Heart right ventricle (tissue), 16 donors: ENCODE results near the gene PLEKHG3. TPM values are rescaled to one million over a fixed set of nuclear protein-coding genes. Genes with fewer than 3 reads are reported as not detected.
A peak's percentile ranks its signal among the peaks of the same experiment; 100 is the strongest.

Experiments
- ATAC-seq, 8 donors: fragments of 200-7000 bp; cut with Tn5 transposase; one replicate each; pipeline ENCODE4 v1.9.1; 2020; ENCODE audit warnings: mild to moderate bottlenecking in 8 of 8, moderate library complexity in 8 of 8, moderate number of reproducible peaks in 1 of 8
- DNase-seq, 2 donors: peaks; one replicate each; pipeline ENCODE4 v3.0.0-alpha.2; 2020
- H3K27ac ChIP-seq, 10 donors: fragments of 200-600 bp; sonication (generic) in 2 of 10; one replicate each; pipeline versions ENCODE4 v1.5.0 to v1.8.0; 2020 to 2022; ENCODE audit warnings: mild to moderate bottlenecking in 3 of 10
- H3K27me3 ChIP-seq, 7 donors: fragments of 200-600 bp; one replicate each; pipeline ENCODE4 v1.8.0; 2021 to 2022; ENCODE audit warnings: mild to moderate bottlenecking in 2 of 7
- H3K36me3 ChIP-seq, 9 donors: fragments of 200-600 bp; sonication (generic) in 1 of 9; one replicate each; pipeline versions ENCODE4 v1.5.0 to v1.8.0; 2020 to 2022; ENCODE audit warnings: mild to moderate bottlenecking in 2 of 9
- H3K4me1 ChIP-seq, 9 donors: fragments of 200-600 bp; sonication (generic) in 1 of 9; one replicate each; pipeline versions ENCODE4 v1.5.0 to v1.8.0; 2020 to 2022; ENCODE audit warnings: mild to moderate bottlenecking in 4 of 9
- H3K4me3 ChIP-seq, 10 donors: fragments of 200-600 bp; sonication (generic) in 2 of 10; one replicate each; pipeline versions ENCODE4 v1.5.0 to v1.8.0; 2020 to 2022; ENCODE audit warnings: mild to moderate bottlenecking in 7 of 10, moderate library complexity in 2 of 10
- H3K9me3 ChIP-seq, 11 donors: fragments of 200-600 bp in 10 of 11; sonication (generic) in 2 of 11; one replicate each; pipeline versions ENCODE4 v1.5.0 to v1.8.0; 2013 to 2022; ENCODE audit warnings: mild to moderate bottlenecking in 2 of 11, control low read depth in 1 of 11, moderate library complexity in 1 of 11
- WGBS, 2 donors: extraction: QIAGEN DNeasy Blood & Tissue Kit; methylation state at CpG; one replicate each; pipeline ENCODE4 v1.1.7; 2013; ENCODE audit warnings: inconsistent platforms in 1 of 2; 5-methylcytosine and 5-hydroxymethylcytosine counted together
- intact Hi-C, 10 donors: fragments of 100-400 bp; cut with DNase I; formaldehyde crosslinking; loops; one replicate each; pipeline versions ENCODE4 v1.11.1 to v1.14.2; 2022
- polyA plus RNA-seq, 2 donors: library from polyadenylated mRNA; stranded (reverse); fragments of 200-250 nt; gene quantifications; one replicate each; pipeline ENCODE4 v1.2.3, GENCODE V29; 2013
- total RNA-seq, 10 donors: library from RNA; stranded (reverse); fragmentation: NEBNext Ultra II Directional in 3 of 10; extraction: Animal tissue kit (Norgen Biotek cat#: 25700) in 3 of 10; gene quantifications; one replicate each; pipeline versions ENCODE4 v1.2.1 to v1.2.4, GENCODE V29; 2021 to 2023
- TF ChIP-seq, protein P1 (sequence below), 9 donors: fragments of 200-600 bp; sonication (generic) in 2 of 9; IDR thresholded peaks; one replicate each; pipeline versions ENCODE4 v1.5.0 to v1.8.0; 2021 to 2022; ENCODE audit warnings: antibody characterized with exemption in 9 of 9, mild to moderate bottlenecking in 5 of 9, moderate library complexity in 1 of 9
- donor health status: Arrhythmogenic right ventricular cardiomyopathy.
- donor health status: ischemic (EF 13 %, LVEDD 7.1; RV severe dilation, severe dysfunction).
- donor health status: healthy with polysubstance abuse.
- donor health status: DM: no; HTN: yes; CAD: no.
- donor health status: DM: no; HTN: no; CAD: no.
- donor health status: ischemic (EF 25% LVEDD 6.9; RV normal size, moderate dysfunction).
- donor health status: ischemic (EF 25% LVEDD 5.7; RV mildly dilated, moderate dysfunction).
- donor health status: healthy.
- donor health status: DM: yes; HTN: yes; CAD: no.
- donor health status: Ischemic cardiomyopathy.
- donor health status: ischemic (EF 35%, LVEDD 5.7; RV mildly dilated, moderate dysfunction).
- donor health status: nonischemic (EF 11% LVEDD 7.7; RV severe dilation, severe dysfunction).
- donor health status: DM: yes; HTN: yes; CAD: no.
- donor health status: PGD.
- donor health status: ischemic (EF 29% LVEDD 5.4; RV normal size, mild dysfunction).
- donor health status: nonischemic (EF 23%, LVEDD 6.1; RV moderate dilation, normal function).

The PLEKHG3 gene
- total and polyA plus RNA-seq, 12 donors: 5.0 to 25.5 (median 15.4) TPM

DNA sequence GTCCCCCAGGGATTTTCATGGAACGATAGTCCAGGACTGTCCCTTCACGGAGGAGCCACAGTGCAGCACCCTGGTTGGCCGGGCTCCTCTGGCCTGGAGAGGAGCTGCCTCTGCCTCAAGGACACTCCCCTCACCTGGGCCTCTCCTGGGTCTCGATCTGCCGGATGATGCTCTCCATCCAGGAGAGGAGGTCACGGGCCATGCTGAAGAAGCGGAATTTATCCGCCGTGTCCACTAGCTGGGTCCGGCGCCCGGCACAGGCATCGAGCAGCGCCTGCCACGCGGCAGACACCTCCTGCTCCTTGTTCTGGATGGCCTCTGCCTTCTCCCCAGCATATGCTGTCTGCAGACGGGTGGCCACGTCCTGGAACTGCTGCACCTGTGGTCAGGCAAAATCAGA lies 66.5 kb downstream of the PLEKHG3 start:
- H3K36me3 ChIP-seq: peaks cover 0 to 69% (median 0%) of the 10 kb centered on the region in 9 donors
- H3K9me3 ChIP-seq: no peaks in the 10 kb centered on the region
- no peaks in the 10 kb centered on the region for H3K4me1 ChIP-seq
- intact Hi-C loops: loop anchor here in 1 of 10 donors (10.0 kb wide), 1 partner anchor 226 kb away; the partner anchor contains the start of genes HSPA2 and PPP1R36
- no peaks in the 10 kb centered on the region for H3K27me3 ChIP-seq
- TF ChIP-seq, protein P1, sequence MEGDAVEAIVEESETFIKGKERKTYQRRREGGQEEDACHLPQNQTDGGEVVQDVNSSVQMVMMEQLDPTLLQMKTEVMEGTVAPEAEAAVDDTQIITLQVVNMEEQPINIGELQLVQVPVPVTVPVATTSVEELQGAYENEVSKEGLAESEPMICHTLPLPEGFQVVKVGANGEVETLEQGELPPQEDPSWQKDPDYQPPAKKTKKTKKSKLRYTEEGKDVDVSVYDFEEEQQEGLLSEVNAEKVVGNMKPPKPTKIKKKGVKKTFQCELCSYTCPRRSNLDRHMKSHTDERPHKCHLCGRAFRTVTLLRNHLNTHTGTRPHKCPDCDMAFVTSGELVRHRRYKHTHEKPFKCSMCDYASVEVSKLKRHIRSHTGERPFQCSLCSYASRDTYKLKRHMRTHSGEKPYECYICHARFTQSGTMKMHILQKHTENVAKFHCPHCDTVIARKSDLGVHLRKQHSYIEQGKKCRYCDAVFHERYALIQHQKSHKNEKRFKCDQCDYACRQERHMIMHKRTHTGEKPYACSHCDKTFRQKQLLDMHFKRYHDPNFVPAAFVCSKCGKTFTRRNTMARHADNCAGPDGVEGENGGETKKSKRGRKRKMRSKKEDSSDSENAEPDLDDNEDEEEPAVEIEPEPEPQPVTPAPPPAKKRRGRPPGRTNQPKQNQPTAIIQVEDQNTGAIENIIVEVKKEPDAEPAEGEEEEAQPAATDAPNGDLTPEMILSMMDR (IDR thresholded peaks at IDR 0.05): no peak
- no peak overlapping the region for H3K27ac ChIP-seq
- ATAC-seq (no peak), DNase-seq (no peak)
- H3K4me3 ChIP-seq: no peak overlapping the region
- whole genome bisulfite sequencing, 2 donors: 92 to 94% methylated on average over 18 of the region's 18 CpGs

DNA sequence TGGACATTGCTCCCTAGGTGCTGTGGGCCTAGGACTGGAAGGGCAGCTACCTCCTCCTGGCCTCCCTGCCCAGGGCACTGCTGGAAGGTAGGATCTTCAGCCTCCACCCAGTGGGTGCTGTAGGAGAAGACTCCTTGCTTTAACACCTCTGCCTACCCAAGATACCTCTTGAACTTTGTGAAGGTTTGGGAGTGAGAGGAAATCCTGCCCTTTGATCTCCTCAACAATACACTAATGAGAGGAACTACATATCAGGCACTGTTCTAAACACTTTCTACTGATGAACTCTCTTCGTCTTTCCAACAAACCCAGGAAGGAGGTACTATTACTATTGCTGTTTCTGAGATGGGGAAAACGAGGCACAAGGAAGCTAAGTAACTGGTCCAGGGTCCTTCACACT lies 66.9 kb downstream of the PLEKHG3 start:
- DNase-seq (no peak), ATAC-seq (no peak)
- Histone ChIP-seq H3K4me1 (no peaks in the 10 kb centered on the region), H3K36me3 (peaks cover 0 to 68% (median 0%) of the 10 kb centered on the region in 9 donors), H3K4me3 (no peak overlapping the region), H3K27me3 (no peaks in the 10 kb centered on the region), H3K9me3 (no peaks in the 10 kb centered on the region), H3K27ac (no peak overlapping the region)
- intact Hi-C loops: loop anchor here in 1 of 10 donors (10.0 kb wide), 1 partner anchor 226 kb away; the partner anchor contains the start of genes HSPA2 and PPP1R36
- TF ChIP-seq, protein P1 (IDR thresholded peaks at IDR 0.05): no peak
- WGBS, 2 donors: 62 to 72% methylated on average over 2 of the region's 2 CpGs

DNA sequence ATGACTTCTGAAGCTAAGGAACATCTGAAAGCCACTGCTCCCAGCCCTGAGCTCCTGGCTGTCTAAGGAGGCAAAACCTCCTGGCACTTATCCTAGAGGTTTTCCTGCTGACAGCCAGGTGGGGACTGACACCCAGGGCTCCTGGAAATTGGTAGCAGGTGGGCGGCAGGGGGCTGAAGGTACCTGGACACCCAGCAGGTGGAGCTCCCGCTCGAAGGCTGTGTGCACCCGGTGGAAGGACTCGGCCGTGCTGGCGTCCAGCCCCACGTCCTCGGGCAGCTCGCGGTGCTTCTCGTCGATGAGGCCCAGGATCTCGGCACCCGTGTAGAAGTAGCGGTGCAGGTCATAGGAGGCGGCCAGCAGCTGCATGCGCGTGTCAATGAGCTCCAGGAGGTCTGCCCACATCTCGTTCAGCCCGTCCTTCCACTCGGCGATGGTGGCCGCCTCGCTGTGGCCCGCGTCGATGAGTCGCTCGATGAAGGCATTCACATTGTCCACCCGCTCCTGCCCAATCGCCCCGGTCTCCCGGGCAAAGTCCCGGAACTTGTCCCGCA lies 68.2 kb downstream of the PLEKHG3 start:
- H3K4me1 ChIP-seq: peaks cover 0 to 12% (median 6%) of the 10 kb centered on the region in 9 donors
- no peak overlapping the region for H3K27ac ChIP-seq
- peaks cover 0 to 62% (median 0%) of the 10 kb centered on the region in 9 donors for H3K36me3 ChIP-seq
- DNase-seq (no peak), ATAC-seq (no peak)
- H3K9me3 ChIP-seq: no peaks in the 10 kb centered on the region
- 93 to 96% methylated on average over 36 of the region's 36 CpGs for WGBS, 2 donors
- TF ChIP-seq, protein P1 (IDR thresholded peaks at IDR 0.05): peak in 1 of 9 donors; percentile 9
- H3K27me3 ChIP-seq: no peaks in the 10 kb centered on the region
- no peak overlapping the region for H3K4me3 ChIP-seq
- intact Hi-C loops: loop anchor here in 1 of 10 donors (10.0 kb wide), 1 partner anchor 228 kb away; the partner anchor contains the start of genes HSPA2 and PPP1R36

DNA sequence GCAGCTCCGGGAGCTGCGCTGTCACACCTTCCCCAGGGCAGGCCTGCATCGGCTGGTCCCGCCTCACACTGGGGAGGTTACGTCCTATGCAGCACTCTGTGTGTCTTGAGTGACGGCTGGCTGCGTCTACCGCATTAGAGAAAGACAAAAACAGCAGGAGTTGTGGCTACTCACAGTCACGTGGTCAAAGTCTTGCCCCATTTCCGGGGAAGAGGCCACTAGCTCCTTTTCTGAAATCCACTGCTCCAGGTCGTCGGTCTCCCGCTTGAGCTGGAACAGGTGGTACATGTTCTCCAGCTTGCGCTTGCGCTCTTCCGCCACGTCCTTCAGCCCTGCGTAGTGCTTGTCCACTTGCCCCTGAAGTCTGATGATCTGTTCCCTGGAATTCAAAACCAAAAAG lies 68.8 kb downstream of the PLEKHG3 start:
- Histone ChIP-seq H3K36me3 (peaks cover 0 to 60% (median 0%) of the 10 kb centered on the region in 9 donors), H3K4me3 (no peak overlapping the region), H3K27me3 (no peaks in the 10 kb centered on the region), H3K27ac (no peak overlapping the region), H3K4me1 (peaks cover 0 to 18% (median 12%) of the 10 kb centered on the region in 9 donors), H3K9me3 (no peaks in the 10 kb centered on the region)
- WGBS, 2 donors: 96 to 98% methylated on average over 18 of the region's 18 CpGs
- ATAC-seq (no peak), DNase-seq (no peak)
- intact Hi-C loops: loop anchor here in 1 of 10 donors (10.0 kb wide), 1 partner anchor 228 kb away; the partner anchor contains the start of genes HSPA2 and PPP1R36
- TF ChIP-seq, protein P1 (IDR thresholded peaks at IDR 0.05): no peak
